MCF 10A (cell line): ENCODE data around the gene MFSD6. TPM values are rescaled to one million over a fixed set of nuclear protein-coding genes. Genes with fewer than 3 reads are reported as not detected.
A peak's percentile ranks its signal among the peaks of the same experiment; 100 is the strongest.

Source experiments
- BruUV-seq: library from RNA; stranded (reverse); fragments of 400-500 nt; replicated peaks from 2 replicates; lab custom pipeline; 2021; lab: Mats Ljungman, UMichigan
- CTCF ChIA-PET: fragments of 300-600 bp; sonication (Branson Sonifier 250); formaldehyde crosslinking; extraction: SDS; loops from one replicate; lab custom pipeline; 2021; ENCODE audit warnings: antibody characterized with exemption, inconsistent platforms; lab: Yijun Ruan, JAX
- POLR2A ChIA-PET: fragments of 300-600, 350-650 bp; sonication (Branson Sonifier 250); formaldehyde crosslinking; extraction: SDS; loops from one replicate; lab custom pipeline; 2020; ENCODE audit warnings: antibody characterized with exemption, inconsistent platforms; lab: Yijun Ruan, JAX
- DNase-seq: peaks from one replicate; pipeline ENCODE4 v3.0.0-alpha.2; 2018; ENCODE audit not compliant: unreplicated experiment
- H3K27ac Mint-ChIP-seq: one replicate; pipeline ENCODE4 v1.8.0; 2022; ENCODE audit warnings: mild to moderate bottlenecking, low read depth, mixed read lengths; ENCODE audit not compliant: unreplicated experiment
- H3K27me3 Mint-ChIP-seq: one replicate; pipeline ENCODE4 v1.8.0; 2022; ENCODE audit warnings: mixed read lengths; ENCODE audit not compliant: insufficient read depth, unreplicated experiment
- H3K36me3 Mint-ChIP-seq: one replicate; pipeline ENCODE4 v1.8.0; 2022; ENCODE audit warnings: mild to moderate bottlenecking, moderate library complexity, mixed read lengths; ENCODE audit not compliant: insufficient read depth, unreplicated experiment
- H3K4me1 Mint-ChIP-seq: one replicate; pipeline ENCODE4 v1.8.0; 2022; ENCODE audit warnings: mixed read lengths; ENCODE audit not compliant: insufficient read depth, unreplicated experiment
- H3K4me3 Mint-ChIP-seq: one replicate; pipeline ENCODE4 v1.8.0; 2022; ENCODE audit warnings: mild to moderate bottlenecking, moderate library complexity, mixed read lengths; ENCODE audit not compliant: unreplicated experiment
- H3K9me3 Mint-ChIP-seq: one replicate; pipeline ENCODE4 v1.8.0; 2022; ENCODE audit warnings: mixed read lengths; ENCODE audit not compliant: unreplicated experiment
- intact Hi-C: fragments of 100-400 bp; cut with micrococcal nuclease; formaldehyde crosslinking; loops from 2 replicates; pipeline ENCODE4 v1.14.1; 2022
- total RNA-seq: library from RNA; stranded (reverse); gene quantifications from 2 replicates; pipeline ENCODE4 v1.2.3, GENCODE V29; 2022
- TF ChIP-seq, protein P1 (sequence below): fragments of 200-600 bp; IDR thresholded peaks from one replicate; pipeline ENCODE4 v1.8.0; 2022; ENCODE audit warnings: antibody characterized with exemption, mild to moderate bottlenecking; ENCODE audit not compliant: unreplicated experiment

Gene MFSD6
- total RNA-seq, 1 experiment from 2014 or later = 19.7 TPM

GRCh38 chr2:190537765-190538164 is 129.6 kb downstream of the MFSD6 start:
- DNase-seq = no peak
- peaks cover 35% of the 10 kb centered on the region for H3K9me3 Mint-ChIP-seq
- ChIA-PET CTCF (no interaction called here), POLR2A (interaction anchor here (0.6 to 4.1 kb wide), 6 partner anchors 14 to 503 kb away, joined by 3 to 33 read pairs (median 5); no protein-coding TSS in a partner anchor)
- H3K27ac Mint-ChIP-seq = no peak overlapping the region
- H3K4me3 Mint-ChIP-seq = no peak overlapping the region
- H3K4me1 Mint-ChIP-seq = peaks cover 20% of the 10 kb centered on the region
- intact Hi-C loops = no loop called here
- BruUV-seq = no TSS peak
- no peaks in the 10 kb centered on the region for H3K27me3 Mint-ChIP-seq
- peaks cover 15% of the 10 kb centered on the region for H3K36me3 Mint-ChIP-seq
- TF ChIP-seq, protein P1, sequence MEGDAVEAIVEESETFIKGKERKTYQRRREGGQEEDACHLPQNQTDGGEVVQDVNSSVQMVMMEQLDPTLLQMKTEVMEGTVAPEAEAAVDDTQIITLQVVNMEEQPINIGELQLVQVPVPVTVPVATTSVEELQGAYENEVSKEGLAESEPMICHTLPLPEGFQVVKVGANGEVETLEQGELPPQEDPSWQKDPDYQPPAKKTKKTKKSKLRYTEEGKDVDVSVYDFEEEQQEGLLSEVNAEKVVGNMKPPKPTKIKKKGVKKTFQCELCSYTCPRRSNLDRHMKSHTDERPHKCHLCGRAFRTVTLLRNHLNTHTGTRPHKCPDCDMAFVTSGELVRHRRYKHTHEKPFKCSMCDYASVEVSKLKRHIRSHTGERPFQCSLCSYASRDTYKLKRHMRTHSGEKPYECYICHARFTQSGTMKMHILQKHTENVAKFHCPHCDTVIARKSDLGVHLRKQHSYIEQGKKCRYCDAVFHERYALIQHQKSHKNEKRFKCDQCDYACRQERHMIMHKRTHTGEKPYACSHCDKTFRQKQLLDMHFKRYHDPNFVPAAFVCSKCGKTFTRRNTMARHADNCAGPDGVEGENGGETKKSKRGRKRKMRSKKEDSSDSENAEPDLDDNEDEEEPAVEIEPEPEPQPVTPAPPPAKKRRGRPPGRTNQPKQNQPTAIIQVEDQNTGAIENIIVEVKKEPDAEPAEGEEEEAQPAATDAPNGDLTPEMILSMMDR = no peak

GRCh38 chr2:190538201-190538600 is 130.0 kb downstream of the MFSD6 start:
- no peak for DNase-seq
- TF ChIP-seq, protein P1 = no peak
- H3K27me3 Mint-ChIP-seq = no peaks in the 10 kb centered on the region
- no peak overlapping the region for H3K27ac Mint-ChIP-seq
- H3K36me3 Mint-ChIP-seq = peaks cover 20% of the 10 kb centered on the region
- H3K4me3 Mint-ChIP-seq = no peak overlapping the region
- intact Hi-C loops = no loop called here
- ChIA-PET POLR2A (interaction anchor here (0.6 to 4.1 kb wide), 8 partner anchors 26 to 502 kb away, joined by 3 to 33 read pairs (median 4); no protein-coding TSS in a partner anchor), CTCF (no interaction called here)
- no TSS peak for BruUV-seq
- peaks cover 35% of the 10 kb centered on the region for H3K9me3 Mint-ChIP-seq
- peaks cover 20% of the 10 kb centered on the region for H3K4me1 Mint-ChIP-seq

- TF ChIP-seq, protein P1 = no peak
- BruUV-seq = no TSS peak
- Mint-ChIP-seq H3K4me1 (peaks cover 17% of the 10 kb centered on the region), H3K4me3 (no peak overlapping the region), H3K36me3 (peaks cover 15% of the 10 kb centered on the region), H3K27ac (no peak overlapping the region), H3K27me3 (no peaks in the 10 kb centered on the region), H3K9me3 (peaks cover 35% of the 10 kb centered on the region)
- intact Hi-C loops = no loop called here
- CTCF ChIA-PET = interaction anchor here (0.6 kb wide), 1 partner anchor 139 kb away, joined by 3 read pairs; no protein-coding TSS in a partner anchor
- POLR2A ChIA-PET = no interaction called here
- DNase-seq = peak; percentile 35
Measured at GRCh38 chr2:190540048-190540447, 131.9 kb downstream of the MFSD6 start.

- Mint-ChIP-seq H3K4me3 (peak overlapping the region; percentile 63), H3K27ac (peak overlapping the region; percentile 94), H3K36me3 (peaks cover 15% of the 10 kb centered on the region), H3K27me3 (no peaks in the 10 kb centered on the region), H3K4me1 (peaks cover 32% of the 10 kb centered on the region), H3K9me3 (peaks cover 20% of the 10 kb centered on the region)
- TF ChIP-seq, protein P1 = no peak
- CTCF ChIA-PET = interaction anchor here (0.6 to 1.3 kb wide), 2 partner anchors 33 to 338 kb away, joined by 4 read pairs; no protein-coding TSS in a partner anchor
- POLR2A ChIA-PET = interaction anchor here (0.6 to 14.8 kb wide), 9 partner anchors 9 to 106 kb away, joined by 3 to 227 read pairs (median 8); partner anchors contain the start of genes NAB1 and NEMP2
- no TSS peak for BruUV-seq
- intact Hi-C loops = no loop called here
- peak; percentile 21 for DNase-seq
Measured at GRCh38 chr2:190545093-190545492, 136.9 kb downstream of the MFSD6 start.
